ENCODE measurements around the gene SCN7A.
A peak's percentile ranks its signal among the peaks of the same experiment; 100 is the strongest.

Gene SCN7A

GRCh38 chr2:166388481-166389070 is 105.5 kb downstream of the SCN7A start:
- no peak overlapping the region for H3K4me3 ChIP-seq (ENCODE audit: low read length)
- H3K36me3 ChIP-seq (replicated peaks; ENCODE audit: low read depth, low read length), result no peaks in the 10 kb centered on the region
- H3K79me2 ChIP-seq (ENCODE audit: low read length), result no peaks in the 10 kb centered on the region
- no peaks in the 10 kb centered on the region for H3K9me3 ChIP-seq (ENCODE audit: insufficient read depth, low read length)
- H3K4me1 ChIP-seq (ENCODE audit: low read length), result peaks cover 9% of the 10 kb centered on the region
- TF ChIP-seq CTCF (IDR thresholded peaks at IDR 0.05; ENCODE audit: low read depth, low read length) (no peak), EZH2phosphoT487 (IDR thresholded peaks at IDR 0.05; ENCODE audit: low read depth) (no peak)
- H4K20me1 ChIP-seq (ENCODE audit: insufficient read depth, low read length), result no peaks in the 10 kb centered on the region
- no peak overlapping the region for H3K27ac ChIP-seq (ENCODE audit: low read length)
- H3K9ac ChIP-seq (ENCODE audit: low read length), result no peak overlapping the region
- H3K4me2 ChIP-seq (ENCODE audit: low read length), result no peak overlapping the region
- no peak overlapping the region for H2AFZ ChIP-seq (ENCODE audit: low read depth, low read length)
- H3K27me3 ChIP-seq (ENCODE audit: low read depth, low read length), result no peaks in the 10 kb centered on the region

GRCh38 chr2:166385313-166385712 is 108.7 kb downstream of the SCN7A start:
- H3K4me2 ChIP-seq (ENCODE audit: low read length), result no peak overlapping the region
- no peak overlapping the region for H3K9ac ChIP-seq (ENCODE audit: low read length)
- no peaks in the 10 kb centered on the region for H3K9me3 ChIP-seq (ENCODE audit: insufficient read depth, low read length)
- H3K79me2 ChIP-seq (ENCODE audit: low read length), result no peaks in the 10 kb centered on the region
- no peaks in the 10 kb centered on the region for H4K20me1 ChIP-seq (ENCODE audit: insufficient read depth, low read length)
- H3K4me3 ChIP-seq (ENCODE audit: low read length), result no peak overlapping the region
- no peak overlapping the region for H3K27ac ChIP-seq (ENCODE audit: low read length)
- TF ChIP-seq CTCF (IDR thresholded peaks at IDR 0.05; ENCODE audit: low read depth, low read length) (no peak), EZH2phosphoT487 (IDR thresholded peaks at IDR 0.05; ENCODE audit: low read depth) (no peak)
- H3K4me1 ChIP-seq (ENCODE audit: low read length), result peaks cover 9% of the 10 kb centered on the region
- no peak overlapping the region for H2AFZ ChIP-seq (ENCODE audit: low read depth, low read length)
- no peaks in the 10 kb centered on the region for H3K36me3 ChIP-seq (replicated peaks; ENCODE audit: low read depth, low read length)
- H3K27me3 ChIP-seq (ENCODE audit: low read depth, low read length), result no peaks in the 10 kb centered on the region; the same call in 1 of the 2 replicates

GRCh38 chr2:166384774-166385173 is 109.3 kb downstream of the SCN7A start:
- Histone ChIP-seq H3K9ac (ENCODE audit: low read length) (no peak overlapping the region), H3K27me3 (ENCODE audit: low read depth, low read length) (no peaks in the 10 kb centered on the region; the same call in 1 of the 2 replicates), H3K4me3 (ENCODE audit: low read length) (peak overlapping the region; percentile 47), H2AFZ (ENCODE audit: low read depth, low read length) (peak overlapping the region; percentile 49; the same call in 1 of the 2 replicates), H3K27ac (ENCODE audit: low read length) (no peak overlapping the region), H4K20me1 (ENCODE audit: insufficient read depth, low read length) (no peaks in the 10 kb centered on the region), H3K79me2 (ENCODE audit: low read length) (no peaks in the 10 kb centered on the region), H3K9me3 (ENCODE audit: insufficient read depth, low read length) (no peaks in the 10 kb centered on the region), H3K36me3 (replicated peaks; ENCODE audit: low read depth, low read length) (no peaks in the 10 kb centered on the region), H3K4me1 (ENCODE audit: low read length) (peaks cover 9% of the 10 kb centered on the region), H3K4me2 (ENCODE audit: low read length) (peak overlapping the region; percentile 53; the same call in 1 of the 2 replicates)
- peak; percentile 61 for TF ChIP-seq CTCF (IDR thresholded peaks at IDR 0.05; ENCODE audit: low read depth, low read length)
- TF ChIP-seq EZH2phosphoT487 (IDR thresholded peaks at IDR 0.05; ENCODE audit: low read depth), result no peak

- Histone ChIP-seq H3K9me3 (ENCODE audit: insufficient read depth, low read length) (no peaks in the 10 kb centered on the region), H3K27ac (ENCODE audit: low read length) (no peak overlapping the region), H3K79me2 (ENCODE audit: low read length) (no peaks in the 10 kb centered on the region), H4K20me1 (ENCODE audit: insufficient read depth, low read length) (no peaks in the 10 kb centered on the region), H3K9ac (ENCODE audit: low read length) (no peak overlapping the region), H3K4me1 (ENCODE audit: low read length) (peaks cover 5% of the 10 kb centered on the region), H3K4me2 (ENCODE audit: low read length) (no peak overlapping the region), H3K27me3 (ENCODE audit: low read depth, low read length) (no peaks in the 10 kb centered on the region; the same call in 1 of the 2 replicates), H3K36me3 (replicated peaks; ENCODE audit: low read depth, low read length) (no peaks in the 10 kb centered on the region), H2AFZ (ENCODE audit: low read depth, low read length) (no peak overlapping the region), H3K4me3 (ENCODE audit: low read length) (no peak overlapping the region)
- no peak for TF ChIP-seq EZH2phosphoT487 (IDR thresholded peaks at IDR 0.05; ENCODE audit: low read depth)
Measured at GRCh38 chr2:166382448-166382847, 111.6 kb downstream of the SCN7A start.

All from OCI-LY3 (cell line).